Measurements from ENCODE around the gene ZNF138. TPM values are rescaled to one million over a fixed set of nuclear protein-coding genes. Genes with fewer than 3 reads are reported as not detected.
A peak's percentile ranks its signal among the peaks of the same experiment; 100 is the strongest.

Gene ZNF138
- total and polyA plus RNA-seq, 10 of the 15 experiments (the other 5 are each of a cell fraction or from before 2014, with no cell fraction given): 5.9 to 14.9 (median 12.4) TPM

DNA sequence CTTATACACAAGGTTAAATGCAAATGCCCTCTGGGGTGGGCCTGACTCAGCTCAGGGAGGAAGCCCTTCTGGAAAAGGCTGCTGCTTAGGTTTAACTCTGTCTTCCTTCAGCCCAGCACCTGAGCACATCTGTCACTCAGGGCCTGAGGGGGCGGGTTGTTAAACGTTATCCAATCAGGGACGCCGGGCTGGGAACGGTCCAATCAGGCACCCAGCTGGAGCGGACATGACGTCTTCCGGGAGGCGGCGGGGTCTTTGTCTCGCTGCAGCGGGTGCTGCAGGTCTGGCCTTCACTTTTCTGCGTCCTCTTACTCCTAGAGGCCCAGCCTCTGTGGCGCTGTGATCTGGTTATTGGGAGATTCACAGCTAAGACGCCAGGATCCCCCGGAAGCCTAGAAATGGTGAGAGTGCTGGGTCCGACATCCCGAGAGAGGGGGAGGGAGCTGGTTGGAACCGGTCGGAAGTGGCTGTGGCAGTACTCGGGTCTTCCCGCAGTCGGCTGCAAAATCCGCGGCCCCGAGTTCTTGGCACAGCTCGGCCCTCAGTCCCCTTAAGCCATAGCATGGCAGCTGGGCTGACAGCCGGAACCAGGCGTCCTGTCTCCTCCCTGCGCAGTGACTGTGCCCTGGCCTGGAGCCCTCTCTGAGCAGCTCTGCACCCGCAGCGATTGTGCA, at the start of gene ZNF138 (continued):
- TF ChIP-seq, protein P1, sequence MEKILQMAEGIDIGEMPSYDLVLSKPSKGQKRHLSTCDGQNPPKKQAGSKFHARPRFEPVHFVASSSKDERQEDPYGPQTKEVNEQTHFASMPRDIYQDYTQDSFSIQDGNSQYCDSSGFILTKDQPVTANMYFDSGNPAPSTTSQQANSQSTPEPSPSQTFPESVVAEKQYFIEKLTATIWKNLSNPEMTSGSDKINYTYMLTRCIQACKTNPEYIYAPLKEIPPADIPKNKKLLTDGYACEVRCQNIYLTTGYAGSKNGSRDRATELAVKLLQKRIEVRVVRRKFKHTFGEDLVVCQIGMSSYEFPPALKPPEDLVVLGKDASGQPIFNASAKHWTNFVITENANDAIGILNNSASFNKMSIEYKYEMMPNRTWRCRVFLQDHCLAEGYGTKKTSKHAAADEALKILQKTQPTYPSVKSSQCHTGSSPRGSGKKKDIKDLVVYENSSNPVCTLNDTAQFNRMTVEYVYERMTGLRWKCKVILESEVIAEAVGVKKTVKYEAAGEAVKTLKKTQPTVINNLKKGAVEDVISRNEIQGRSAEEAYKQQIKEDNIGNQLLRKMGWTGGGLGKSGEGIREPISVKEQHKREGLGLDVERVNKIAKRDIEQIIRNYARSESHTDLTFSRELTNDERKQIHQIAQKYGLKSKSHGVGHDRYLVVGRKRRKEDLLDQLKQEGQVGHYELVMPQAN (conservative IDR thresholded peaks at IDR 0.05): peak; percentile 91
- TF ChIP-seq HDGF (IDR thresholded peaks at IDR 0.05) (no peak), EED (IDR thresholded peaks at IDR 0.05; ENCODE audit: low read depth) (peak; percentile 33; the same call in 1 of the 2 replicates), CEBPB (IDR thresholded peaks at IDR 0.05; ENCODE audit: borderline replicate concordance in 1 of 2, low read depth in 2 of 2, low read length in 2 of 2) (no peak), PML (IDR thresholded peaks at IDR 0.05; ENCODE audit: low read length) (0 out of 2 replicates have a peak, but pooled peaks have one; percentile 66), MTA3 (IDR thresholded peaks at IDR 0.05; ENCODE audit: borderline replicate concordance, low read length) (no peak; the same call in 1 of the 2 replicates), BHLHE40 (IDR thresholded peaks at IDR 0.05; ENCODE audit: borderline replicate concordance in 1 of 2, low read depth in 2 of 2, low read length in 1 of 2) (peak; percentile 41 to 69; a peak in 2 of 4 replicates), SP1 (IDR thresholded peaks at IDR 0.05; ENCODE audit: low read depth, low read length) (peak; percentile 98), NR2C2 (IDR thresholded peaks at IDR 0.05; ENCODE audit: borderline replicate concordance, control insufficient read depth, insufficient read length, low read depth) (no peak), CREM (IDR thresholded peaks at IDR 0.05; ENCODE audit: low read depth) (peak; percentile 97), IKZF2 (IDR thresholded peaks at IDR 0.05) (peak in 1 of 2 experiments; percentile 34; a peak in 1 of 4 replicates), CBX5 (IDR thresholded peaks at IDR 0.05; ENCODE audit: low read depth) (peak; percentile 92; the same call in 1 of the 2 replicates), KAT2A (conservative IDR thresholded peaks at IDR 0.05; ENCODE audit: control insufficient read depth, low read depth, low read length) (no peak), SRF (IDR thresholded peaks at IDR 0.05; ENCODE audit: low read depth in 2 of 2, low read length in 2 of 2) (0 out of 4 replicates have a peak, but pooled peaks have one; percentile 26 to 50), ZNF622 (IDR thresholded peaks at IDR 0.05) (no peak), IRF4 (IDR thresholded peaks at IDR 0.05; ENCODE audit: low read depth, low read length) (0 out of 2 replicates have a peak, but pooled peaks have one; percentile 9), GABPA (IDR thresholded peaks at IDR 0.05; ENCODE audit: low read depth) (peak; percentile 91), WRNIP1 (IDR thresholded peaks at IDR 0.05; ENCODE audit: borderline replicate concordance, low read depth, low read length) (no peak), NFIC (IDR thresholded peaks at IDR 0.05; ENCODE audit: low read depth, low read length) (no peak), POLR2AphosphoS2 (IDR thresholded peaks at IDR 0.05; ENCODE audit: low read depth, low read length) (peak; percentile 58; the same call in 1 of the 2 replicates), RBBP5 (conservative IDR thresholded peaks at IDR 0.05) (no peak; the same call in 1 of the 2 replicates), NFXL1 (IDR thresholded peaks at IDR 0.05; ENCODE audit: borderline replicate concordance) (no peak), ZNF207 (IDR thresholded peaks at IDR 0.05; ENCODE audit: borderline replicate concordance) (0 out of 2 replicates have a peak, but pooled peaks have one; percentile 26)
- TF ChIP-seq, protein P2, sequence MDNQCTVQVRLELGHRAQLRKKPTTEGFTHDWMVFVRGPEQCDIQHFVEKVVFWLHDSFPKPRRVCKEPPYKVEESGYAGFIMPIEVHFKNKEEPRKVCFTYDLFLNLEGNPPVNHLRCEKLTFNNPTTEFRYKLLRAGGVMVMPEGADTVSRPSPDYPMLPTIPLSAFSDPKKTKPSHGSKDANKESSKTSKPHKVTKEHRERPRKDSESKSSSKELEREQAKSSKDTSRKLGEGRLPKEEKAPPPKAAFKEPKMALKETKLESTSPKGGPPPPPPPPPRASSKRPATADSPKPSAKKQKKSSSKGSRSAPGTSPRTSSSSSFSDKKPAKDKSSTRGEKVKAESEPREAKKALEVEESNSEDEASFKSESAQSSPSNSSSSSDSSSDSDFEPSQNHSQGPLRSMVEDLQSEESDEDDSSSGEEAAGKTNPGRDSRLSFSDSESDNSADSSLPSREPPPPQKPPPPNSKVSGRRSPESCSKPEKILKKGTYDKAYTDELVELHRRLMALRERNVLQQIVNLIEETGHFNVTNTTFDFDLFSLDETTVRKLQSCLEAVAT (IDR thresholded peaks at IDR 0.05): 0 out of 2 replicates have a peak, but pooled peaks have one; percentile 19
- TF ChIP-seq, protein P3, sequence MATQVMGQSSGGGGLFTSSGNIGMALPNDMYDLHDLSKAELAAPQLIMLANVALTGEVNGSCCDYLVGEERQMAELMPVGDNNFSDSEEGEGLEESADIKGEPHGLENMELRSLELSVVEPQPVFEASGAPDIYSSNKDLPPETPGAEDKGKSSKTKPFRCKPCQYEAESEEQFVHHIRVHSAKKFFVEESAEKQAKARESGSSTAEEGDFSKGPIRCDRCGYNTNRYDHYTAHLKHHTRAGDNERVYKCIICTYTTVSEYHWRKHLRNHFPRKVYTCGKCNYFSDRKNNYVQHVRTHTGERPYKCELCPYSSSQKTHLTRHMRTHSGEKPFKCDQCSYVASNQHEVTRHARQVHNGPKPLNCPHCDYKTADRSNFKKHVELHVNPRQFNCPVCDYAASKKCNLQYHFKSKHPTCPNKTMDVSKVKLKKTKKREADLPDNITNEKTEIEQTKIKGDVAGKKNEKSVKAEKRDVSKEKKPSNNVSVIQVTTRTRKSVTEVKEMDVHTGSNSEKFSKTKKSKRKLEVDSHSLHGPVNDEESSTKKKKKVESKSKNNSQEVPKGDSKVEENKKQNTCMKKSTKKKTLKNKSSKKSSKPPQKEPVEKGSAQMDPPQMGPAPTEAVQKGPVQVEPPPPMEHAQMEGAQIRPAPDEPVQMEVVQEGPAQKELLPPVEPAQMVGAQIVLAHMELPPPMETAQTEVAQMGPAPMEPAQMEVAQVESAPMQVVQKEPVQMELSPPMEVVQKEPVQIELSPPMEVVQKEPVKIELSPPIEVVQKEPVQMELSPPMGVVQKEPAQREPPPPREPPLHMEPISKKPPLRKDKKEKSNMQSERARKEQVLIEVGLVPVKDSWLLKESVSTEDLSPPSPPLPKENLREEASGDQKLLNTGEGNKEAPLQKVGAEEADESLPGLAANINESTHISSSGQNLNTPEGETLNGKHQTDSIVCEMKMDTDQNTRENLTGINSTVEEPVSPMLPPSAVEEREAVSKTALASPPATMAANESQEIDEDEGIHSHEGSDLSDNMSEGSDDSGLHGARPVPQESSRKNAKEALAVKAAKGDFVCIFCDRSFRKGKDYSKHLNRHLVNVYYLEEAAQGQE (IDR thresholded peaks at IDR 0.05; ENCODE audit: low read depth, low read length): no peak
